GM19193 (cell line): ENCODE results near the gene RHBDD1.

Source experiments
- POLR2A ChIP-seq: IDR thresholded peaks from 4 replicates; pipeline ENCODE4 v1.6.1; 2011; ENCODE audit not compliant: insufficient read depth, insufficient read length; ENCODE audit errors: extremely low read depth

The RHBDD1 gene

GRCh38 chr2:226904592-226904991 is 68.7 kb downstream of the RHBDD1 start:
- TF ChIP-seq POLR2A: no peak

GRCh38 chr2:226905718-226906117 is 69.9 kb downstream of the RHBDD1 start:
- TF ChIP-seq POLR2A: no peak

GRCh38 chr2:226906163-226906693 is 70.4 kb downstream of the RHBDD1 start:
- TF ChIP-seq POLR2A: no peak

- no peak for TF ChIP-seq POLR2A
These were observed 73.3 kb downstream of the RHBDD1 start for GRCh38 chr2:226909126-226909525.

GRCh38 chr2:226909836-226910235 is 74.0 kb downstream of the RHBDD1 start:
- TF ChIP-seq POLR2A: no peak

- TF ChIP-seq POLR2A: no peak
These were observed 74.5 kb downstream of the RHBDD1 start for GRCh38 chr2:226910384-226910783.

- no peak for TF ChIP-seq POLR2A
These were observed 76.1 kb downstream of the RHBDD1 start for GRCh38 chr2:226911932-226912331.

GRCh38 chr2:226913641-226914040 is 77.8 kb downstream of the RHBDD1 start:
- no peak for TF ChIP-seq POLR2A

GRCh38 chr2:226915846-226916360 is 80.0 kb downstream of the RHBDD1 start:
- no peak for TF ChIP-seq POLR2A

- no peak for TF ChIP-seq POLR2A
These were observed 80.8 kb downstream of the RHBDD1 start for GRCh38 chr2:226916669-226917068.

- TF ChIP-seq POLR2A: no peak
These were observed 96.6 kb downstream of the RHBDD1 start for GRCh38 chr2:226932443-226932842.

GRCh38 chr2:226934546-226935201 is 98.8 kb downstream of the RHBDD1 start:
- TF ChIP-seq POLR2A: no peak

- no peak for TF ChIP-seq POLR2A
These were observed 108.2 kb downstream of the RHBDD1 start for GRCh38 chr2:226943862-226944620.

GRCh38 chr2:226953206-226953605 is 117.4 kb downstream of the RHBDD1 start:
- no peak for TF ChIP-seq POLR2A

GRCh38 chr2:226953826-226954225 is 118.0 kb downstream of the RHBDD1 start:
- TF ChIP-seq POLR2A: no peak

- TF ChIP-seq POLR2A: no peak
These were observed 120.8 kb downstream of the RHBDD1 start for GRCh38 chr2:226956659-226957058.
